K562 (cell line): Measurements from ENCODE around the gene ZNF48. TPM values are rescaled to one million over a fixed set of nuclear protein-coding genes. Genes with fewer than 3 reads are reported as not detected.

Source experiments
- ATAC-seq: fragments of 200-7000 bp; cut with Tn5 transposase; 3 replicates; pipeline ENCODE4 v1.9.1; 2020; ENCODE audit warnings: moderate library complexity
- BruUV-seq: library from RNA; stranded (reverse); fragments of 400-500 nt; replicated peaks from 2 replicates; lab custom pipeline; 2021; lab: Mats Ljungman, UMichigan
- CTCF ChIA-PET: fragments of 300-600 bp; formaldehyde crosslinking; extraction: SDS; loops from one replicate; lab custom pipeline; 2021; ENCODE audit warnings: low intra/inter-chr PET ratio; lab: Yijun Ruan, JAX
- POLR2A ChIA-PET: fragments of 300-600, 350-650 bp; sonication (Branson Sonifier 250); formaldehyde crosslinking; extraction: SDS; loops from one replicate; lab custom pipeline; 2021; ENCODE audit warnings: antibody characterized with exemption, inconsistent platforms; lab: Yijun Ruan, JAX
- DNase-seq, 4 experiments: peaks; one replicate each; pipeline versions ENCODE4 v3.0.0 to v3.0.0-alpha.2; 2011 to 2018; ENCODE audit warnings: low spot score in 3 of 4, mixed read lengths in 3 of 4; ENCODE audit errors: extremely low read depth in 1 of 4
- FAIRE-seq: peaks from 2 replicates; lab custom pipeline; 2011; peaks lifted over from hg19 to GRCh38; lab: Jason Lieb, UNC
- H2AFZ ChIP-seq: 2 replicates; pipeline ENCODE4 v1.6.0; 2011; ENCODE audit warnings: low read depth, low read length, control low read depth, inconsistent platforms
- H3K27ac ChIP-seq: fragments of 200-600 bp; 3 replicates; pipeline ENCODE4 v1.8.0; 2011; ENCODE audit warnings: low read depth, mild to moderate bottlenecking, control low read depth, inconsistent platforms, low read length, moderate library complexity, mixed read lengths; ENCODE audit errors: extremely low read depth
- H3K27me3 ChIP-seq, 2 experiments: fragments of 300-600 bp in 1 of 2; 2 replicates in 1 of 2; 3 replicates in 1 of 2; pipeline versions ENCODE4 v1.6.0 to v1.8.0; 2011; ENCODE audit warnings: inconsistent platforms in 2 of 2, low read length in 2 of 2, mild to moderate bottlenecking in 1 of 2, mixed read lengths in 1 of 2, moderate library complexity in 1 of 2; ENCODE audit not compliant: control insufficient read depth in 2 of 2, insufficient read depth in 2 of 2
- H3K36me3 ChIP-seq: fragments of 300-600 bp; 3 replicates; pipeline ENCODE4 v1.8.0; 2011; ENCODE audit warnings: mild to moderate bottlenecking, low read length, inconsistent platforms; ENCODE audit not compliant: control insufficient read depth, insufficient read depth
- H3K4me1 ChIP-seq, 2 experiments: fragments of 200-600 bp in 1 of 2; replicated peaks in 1 of 2; 2 replicates in 1 of 2; 3 replicates in 1 of 2; pipeline versions ENCODE4 v1.5.1 to v1.8.0; 2011; ENCODE audit warnings: inconsistent platforms in 2 of 2, low read length in 2 of 2, mild to moderate bottlenecking in 1 of 2, mixed read lengths in 1 of 2, moderate library complexity in 1 of 2; ENCODE audit not compliant: control insufficient read depth in 2 of 2, insufficient read depth in 2 of 2
- H3K4me2 ChIP-seq: 2 replicates; pipeline ENCODE4 v1.6.1; 2011; ENCODE audit warnings: low read length, control low read depth, inconsistent platforms, mixed read lengths; ENCODE audit not compliant: insufficient read depth
- H3K4me3 ChIP-seq: fragments of 200-600 bp; sonication (generic), shearing (Covaris generic); 2 replicates; pipeline ENCODE4 v1.5.1; 2016; ENCODE audit warnings: control low read depth, inconsistent platforms
- H3K79me2 ChIP-seq: fragments of 200-600 bp; 3 replicates; pipeline ENCODE4 v1.8.0; 2011; ENCODE audit warnings: low read length, inconsistent platforms; ENCODE audit not compliant: control insufficient read depth, insufficient read depth
- H3K9ac ChIP-seq, 2 experiments: 2 replicates each; pipeline versions ENCODE4 v1.6.0 to v1.6.1; 2011; ENCODE audit warnings: low read depth in 2 of 2, low read length in 2 of 2, control low read depth in 1 of 2, inconsistent platforms in 1 of 2, mild to moderate bottlenecking in 1 of 2, mixed read lengths in 1 of 2; ENCODE audit not compliant: insufficient read depth in 1 of 2
- H3K9me1 ChIP-seq: one replicate; pipeline ENCODE4 v1.6.0; 2011; ENCODE audit warnings: inconsistent platforms, mild to moderate bottlenecking, low read length, moderate library complexity; ENCODE audit not compliant: control insufficient read depth, insufficient read depth
- H3K9me3 ChIP-seq: replicated peaks from 2 replicates; pipeline ENCODE4 v1.5.1; 2011; ENCODE audit warnings: low read depth, low read length, inconsistent platforms; ENCODE audit not compliant: control insufficient read depth, insufficient read depth
- H4K20me1 ChIP-seq: replicated peaks from 2 replicates; pipeline ENCODE4 v1.6.1; 2011; ENCODE audit warnings: low read length, inconsistent platforms, mixed read lengths; ENCODE audit not compliant: control insufficient read depth, insufficient read depth
- CBX5 ChIP-seq: IDR thresholded peaks from 2 replicates; pipeline ENCODE4 v1.6.1; 2014; ENCODE audit warnings: low read depth, borderline replicate concordance
- GABPA ChIP-seq: fragments of 200-800 bp; sonication (Bioruptor generic); conservative IDR thresholded peaks from 2 replicates; pipeline ENCODE4 v1.6.1; 2016; ENCODE audit warnings: low read depth, missing genetic modification characterization, missing compliant biosample characterization
- POLR2G ChIP-seq: fragments of 200-400 bp; formaldehyde crosslinking; IDR thresholded peaks from 2 replicates; pipeline ENCODE4 v1.6.1; 2017; ENCODE audit warnings: low read depth, mild to moderate bottlenecking, antibody characterized with exemption, low read length, moderate library complexity
- POU5F1 ChIP-seq: fragments of 150-350 bp; IDR thresholded peaks from 2 replicates; pipeline ENCODE4 v1.6.1; 2014; ENCODE audit warnings: borderline replicate concordance, low read length, low read depth, mild to moderate bottlenecking; ENCODE audit not compliant: partially characterized antibody
- RBFOX2 ChIP-seq: fragments of 200-400 bp; formaldehyde crosslinking; IDR thresholded peaks from 2 replicates; pipeline ENCODE4 v1.6.1; 2017; ENCODE audit warnings: low read depth, mild to moderate bottlenecking, low read length, moderate library complexity
- SRSF1 ChIP-seq: fragments of 200-400 bp; formaldehyde crosslinking; IDR thresholded peaks from 2 replicates; pipeline ENCODE4 v1.6.1; 2017; ENCODE audit warnings: mild to moderate bottlenecking, low read depth, low read length, moderate library complexity
- TCF7L2 ChIP-seq: fragments of 150-350 bp; IDR thresholded peaks from 2 replicates; pipeline ENCODE4 v1.6.1; 2016; ENCODE audit warnings: low read depth, mild to moderate bottlenecking, low read length, moderate library complexity
- ZC3H8 ChIP-seq: fragments of 450-650 bp; IDR thresholded peaks from 2 replicates; pipeline ENCODE4 v1.6.1; 2017
- ZFP1 ChIP-seq: fragments of 450-650 bp; formaldehyde crosslinking; IDR thresholded peaks from 2 replicates; pipeline ENCODE4 v1.4.0; 2020; ENCODE audit warnings: mild to moderate bottlenecking, mixed read lengths
- WGBS: fragments of 100-300 bp; shearing (Covaris generic); methylation state at CpG from one replicate; pipeline ENCODE4 v1.1.6; 2016; ENCODE audit warnings: low coverage, mixed read lengths; ENCODE audit not compliant: insufficient coverage; ENCODE audit errors: missing lambda C conversion rate; 5-methylcytosine and 5-hydroxymethylcytosine counted together
- in situ Hi-C: fragments of 300-500 bp; cut with MboI; formaldehyde crosslinking; loops from 4 replicates; pipeline ENCODE4 v1.15.0; 2018; ENCODE audit warnings: inconsistent platforms, mixed read lengths
- intact Hi-C: fragments of 100-400 bp; cut with micrococcal nuclease; formaldehyde crosslinking; loops from 2 replicates; pipeline ENCODE4 v1.14.2; 2022
- polyA plus RNA-seq, 8 experiments: library from polyadenylated mRNA; depleted of rRNA in 4 of 8; stranded (reverse) in 5 of 8; unstranded in 3 of 8; fragments of >200 nt; fragmentation: Nextera tagmentation in 2 of 8; fragmentation: Illumina TruSeq in 1 of 8; extraction: Ambion mirVana in 2 of 8; extraction: Trizol in 1 of 8; gene quantifications; 2 replicates each; pipeline versions ENCODE4 v1.2.1 to v1.2.3, GENCODE V29; 2011 to 2014; ENCODE audit warnings: inconsistent platforms in 1 of 8, missing spikeins in 1 of 8
- total RNA-seq, 7 experiments: library from RNA; depleted of rRNA in 6 of 7; stranded (reverse); fragments of >200 nt in 6 of 7; fragmentation: Illumina TruSeq in 2 of 7; extraction: Trizol in 2 of 7; gene quantifications; 2 replicates each; pipeline versions ENCODE4 v1.2.1 to v1.2.3, GENCODE V29; 2011 to 2021; ENCODE audit warnings: low replicate concordance in 1 of 7
- TF ChIP-seq, protein P1 (sequence below): fragments of 450-650 bp; IDR thresholded peaks from 2 replicates; pipeline ENCODE4 v1.6.1; 2016; ENCODE audit warnings: low read depth
- TF ChIP-seq, protein P2 (sequence below): sonication (generic); formaldehyde crosslinking; IDR thresholded peaks from 2 replicates; pipeline ENCODE4 v1.8.0; 2023; ENCODE audit warnings: mild to moderate bottlenecking, missing genetic modification reagents

ZNF48 gene
- total and polyA plus RNA-seq, 9 of the 15 experiments (the other 6 are each of a cell fraction or from before 2014, with no cell fraction given): 0.38 to 11.6 (median 4.7) TPM

DNA sequence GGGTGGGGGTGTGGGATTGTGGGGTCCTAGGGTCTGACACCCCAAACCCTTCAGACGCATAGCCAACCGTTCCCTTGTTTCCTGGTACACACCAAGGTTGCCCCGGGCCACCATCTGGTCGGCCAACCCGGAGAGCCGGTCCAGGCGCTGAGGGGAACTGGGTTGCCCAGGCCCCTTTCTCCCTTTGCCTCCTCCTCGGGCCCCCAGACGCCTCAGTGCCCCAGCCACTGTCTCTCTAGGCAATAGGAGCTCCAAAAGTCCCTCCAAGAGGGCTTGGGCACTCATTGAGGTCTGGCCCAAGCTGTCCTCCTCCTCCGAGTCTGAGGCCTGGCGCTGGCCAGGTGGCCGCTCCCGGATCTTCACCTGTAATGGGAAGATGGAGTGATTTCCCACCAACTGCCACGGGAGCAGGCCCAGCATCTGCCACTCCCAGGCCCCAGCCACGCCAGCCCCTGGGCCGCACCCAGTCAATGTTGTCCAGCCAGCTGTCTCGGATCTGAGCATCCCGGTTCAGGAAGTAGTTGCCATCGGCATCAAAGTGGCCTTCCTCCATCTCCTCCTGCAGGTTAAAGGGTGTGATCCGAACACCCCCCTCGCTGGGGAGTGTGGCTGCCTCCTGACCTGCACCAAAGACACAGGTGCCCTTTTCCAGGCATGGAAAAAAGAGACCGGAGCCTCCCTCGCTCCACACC is 41.6 kb upstream of the ZNF48 start:
- Histone ChIP-seq H3K4me3 (no peak overlapping the region), H3K4me1 (peaks cover 13 to 41% of the 10 kb centered on the region in 2 experiments; a peak in 4 of 5 replicates), H3K36me3 (peaks cover 60% of the 10 kb centered on the region; the same call in 2 of the 3 replicates), H3K9ac (peak overlapping the region; percentile 96; a peak in 3 of 4 replicates), H3K4me2 (peak overlapping the region; percentile 99; the same call in 1 of the 2 replicates), H2AFZ (no peak overlapping the region), H3K9me1 (no peaks in the 10 kb centered on the region), H4K20me1 (no peaks in the 10 kb centered on the region), H3K9me3 (no peaks in the 10 kb centered on the region), H3K27me3 (no peaks in the 10 kb centered on the region), H3K27ac (no peak overlapping the region; the same call in 1 of the 3 replicates), H3K79me2 (peaks cover 30% of the 10 kb centered on the region)
- in situ Hi-C loops: loop anchor here (25.0 kb wide), 1 partner anchor 891 kb away; the partner anchor contains the start of genes BOLA2, SLX1B and SULT1A4
- intact Hi-C loops: loop anchor here (2.0 kb wide), 1 partner anchor 17 kb away; the partner anchor contains the start of gene TBC1D10B
- DNase-seq: no peak
- POLR2A ChIA-PET: interaction anchor here (0.8 to 8.2 kb wide), 9 partner anchors 9 to 54 kb away, joined by 3 to 77 read pairs (median 6); partner anchors contain the start of genes TBC1D10B and ZNF771
- 84% methylated on average over 19 of the region's 23 CpGs for WGBS
- CTCF ChIA-PET: no interaction called here
- FAIRE-seq: no peak
- ATAC-seq: no peak
- BruUV-seq: no TSS peak
- TF ChIP-seq POU5F1: no peak
- TF ChIP-seq POLR2G: peak; percentile 56; the same call in 1 of the 2 replicates
- TF ChIP-seq TCF7L2: no peak
- no peak for TF ChIP-seq GABPA
- no peak for TF ChIP-seq SRSF1
- TF ChIP-seq, protein P1, sequence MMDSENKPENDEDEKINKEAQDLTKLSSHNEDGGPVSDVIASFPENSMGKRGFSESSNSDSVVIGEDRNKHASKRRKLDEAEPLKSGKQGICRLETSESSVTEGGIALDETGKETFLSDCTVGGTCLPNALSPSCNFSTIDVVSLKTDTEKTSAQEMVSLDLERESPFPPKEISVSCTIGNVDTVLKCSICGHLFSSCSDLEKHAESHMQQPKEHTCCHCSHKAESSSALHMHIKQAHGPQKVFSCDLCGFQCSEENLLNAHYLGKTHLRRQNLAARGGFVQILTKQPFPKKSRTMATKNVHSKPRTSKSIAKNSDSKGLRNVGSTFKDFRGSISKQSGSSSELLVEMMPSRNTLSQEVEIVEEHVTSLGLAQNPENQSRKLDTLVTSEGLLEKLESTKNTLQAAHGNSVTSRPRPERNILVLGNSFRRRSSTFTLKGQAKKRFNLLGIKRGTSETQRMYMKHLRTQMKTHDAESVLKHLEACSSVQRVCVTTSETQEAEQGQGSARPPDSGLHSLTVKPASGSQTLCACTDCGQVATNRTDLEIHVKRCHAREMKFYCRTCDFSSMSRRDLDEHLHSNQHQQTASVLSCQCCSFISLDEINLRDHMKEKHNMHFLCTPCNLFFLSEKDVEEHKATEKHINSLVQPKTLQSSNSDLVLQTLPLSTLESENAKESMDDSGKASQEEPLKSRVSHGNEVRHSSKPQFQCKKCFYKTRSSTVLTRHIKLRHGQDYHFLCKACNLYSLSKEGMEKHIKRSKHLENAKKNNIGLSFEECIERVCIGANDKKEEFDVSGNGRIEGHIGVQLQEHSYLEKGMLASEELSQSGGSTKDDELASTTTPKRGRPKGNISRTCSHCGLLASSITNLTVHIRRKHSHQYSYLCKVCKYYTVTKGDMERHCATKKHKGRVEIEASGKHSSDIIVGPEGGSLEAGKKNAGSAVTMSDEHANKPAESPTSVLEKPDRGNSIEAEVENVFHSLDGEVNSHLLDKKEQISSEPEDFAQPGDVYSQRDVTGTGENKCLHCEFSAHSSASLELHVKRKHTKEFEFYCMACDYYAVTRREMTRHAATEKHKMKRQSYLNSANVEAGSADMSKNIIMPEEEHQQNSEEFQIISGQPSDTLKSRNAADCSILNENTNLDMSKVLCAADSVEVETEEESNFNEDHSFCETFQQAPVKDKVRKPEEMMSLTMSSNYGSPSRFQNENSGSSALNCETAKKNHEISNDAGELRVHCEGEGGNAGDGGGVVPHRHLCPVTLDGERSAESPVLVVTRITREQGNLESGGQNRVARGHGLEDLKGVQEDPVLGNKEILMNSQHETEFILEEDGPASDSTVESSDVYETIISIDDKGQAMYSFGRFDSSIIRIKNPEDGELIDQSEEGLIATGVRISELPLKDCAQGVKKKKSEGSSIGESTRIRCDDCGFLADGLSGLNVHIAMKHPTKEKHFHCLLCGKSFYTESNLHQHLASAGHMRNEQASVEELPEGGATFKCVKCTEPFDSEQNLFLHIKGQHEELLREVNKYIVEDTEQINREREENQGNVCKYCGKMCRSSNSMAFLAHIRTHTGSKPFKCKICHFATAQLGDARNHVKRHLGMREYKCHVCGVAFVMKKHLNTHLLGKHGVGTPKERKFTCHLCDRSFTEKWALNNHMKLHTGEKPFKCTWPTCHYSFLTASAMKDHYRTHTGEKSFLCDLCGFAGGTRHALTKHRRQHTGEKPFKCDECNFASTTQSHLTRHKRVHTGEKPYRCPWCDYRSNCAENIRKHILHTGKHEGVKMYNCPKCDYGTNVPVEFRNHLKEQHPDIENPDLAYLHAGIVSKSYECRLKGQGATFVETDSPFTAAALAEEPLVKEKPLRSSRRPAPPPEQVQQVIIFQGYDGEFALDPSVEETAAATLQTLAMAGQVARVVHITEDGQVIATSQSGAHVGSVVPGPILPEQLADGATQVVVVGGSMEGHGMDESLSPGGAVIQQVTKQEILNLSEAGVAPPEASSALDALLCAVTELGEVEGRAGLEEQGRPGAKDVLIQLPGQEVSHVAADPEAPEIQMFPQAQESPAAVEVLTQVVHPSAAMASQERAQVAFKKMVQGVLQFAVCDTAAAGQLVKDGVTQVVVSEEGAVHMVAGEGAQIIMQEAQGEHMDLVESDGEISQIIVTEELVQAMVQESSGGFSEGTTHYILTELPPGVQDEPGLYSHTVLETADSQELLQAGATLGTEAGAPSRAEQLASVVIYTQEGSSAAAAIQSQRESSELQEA: no peak
- no peak for TF ChIP-seq CBX5
- TF ChIP-seq, protein P2, sequence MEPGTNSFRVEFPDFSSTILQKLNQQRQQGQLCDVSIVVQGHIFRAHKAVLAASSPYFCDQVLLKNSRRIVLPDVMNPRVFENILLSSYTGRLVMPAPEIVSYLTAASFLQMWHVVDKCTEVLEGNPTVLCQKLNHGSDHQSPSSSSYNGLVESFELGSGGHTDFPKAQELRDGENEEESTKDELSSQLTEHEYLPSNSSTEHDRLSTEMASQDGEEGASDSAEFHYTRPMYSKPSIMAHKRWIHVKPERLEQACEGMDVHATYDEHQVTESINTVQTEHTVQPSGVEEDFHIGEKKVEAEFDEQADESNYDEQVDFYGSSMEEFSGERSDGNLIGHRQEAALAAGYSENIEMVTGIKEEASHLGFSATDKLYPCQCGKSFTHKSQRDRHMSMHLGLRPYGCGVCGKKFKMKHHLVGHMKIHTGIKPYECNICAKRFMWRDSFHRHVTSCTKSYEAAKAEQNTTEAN (CRISPR knock-in tag): no peak
- TF ChIP-seq ZC3H8: no peak
- TF ChIP-seq ZFP1 (CRISPR knock-in tag): no peak
- peak; percentile 66 for TF ChIP-seq RBFOX2
